Measurements from ENCODE around the gene MRPL3. TPM values are rescaled to one million over a fixed set of nuclear protein-coding genes. Genes with fewer than 3 reads are reported as not detected.
A peak's percentile ranks its signal among the peaks of the same experiment; 100 is the strongest.

MRPL3 gene
- total and polyA plus RNA-seq, 2 experiments from 2014 or later = 115 to 120 TPM

DNA sequence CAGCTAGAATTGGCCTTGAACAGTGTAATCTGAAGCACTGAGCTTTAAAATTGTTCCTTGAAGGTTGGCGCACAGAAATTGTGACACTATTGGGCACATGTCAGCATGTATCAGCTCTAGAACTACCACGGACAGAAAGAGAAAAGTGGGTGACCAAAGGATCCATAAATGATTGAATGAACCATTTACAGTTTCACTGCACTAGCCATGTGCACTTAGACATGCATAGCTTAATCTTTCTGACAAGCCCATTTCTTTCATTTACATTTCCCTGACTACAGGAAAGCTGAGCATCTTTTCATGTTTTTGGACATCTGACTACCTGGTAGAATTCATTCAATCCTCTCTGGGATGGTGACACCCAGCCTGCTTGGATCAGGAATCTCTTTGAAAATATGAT lies 85.0 kb downstream of the MRPL3 start:
- no peaks in the 10 kb centered on the region for H3K36me3 ChIP-seq (ENCODE audit: low read depth)
- TF ChIP-seq EZH2 (IDR thresholded peaks at IDR 0.05; ENCODE audit: insufficient read depth, poor library complexity, severe bottlenecking) (no peak), EZH2phosphoT487 (IDR thresholded peaks at IDR 0.05; ENCODE audit: insufficient read depth, low read depth) (no peak)

More for the DNA sequence above, 85.0 kb downstream of the MRPL3 start:
- no peak overlapping the region for H3K4me3 ChIP-seq
- H3K4me2 ChIP-seq (ENCODE audit: unreplicated experiment) = no peak overlapping the region
- no peaks in the 10 kb centered on the region for H4K20me1 ChIP-seq (ENCODE audit: insufficient read depth)
- no peaks in the 10 kb centered on the region for H3F3A ChIP-seq (ENCODE audit: insufficient read depth)
- H3K27ac ChIP-seq = no peak overlapping the region
- no peaks in the 10 kb centered on the region for H3K27me3 ChIP-seq (replicated peaks; ENCODE audit: insufficient read depth)
- no peaks in the 10 kb centered on the region for H3K79me2 ChIP-seq (ENCODE audit: insufficient read depth)
- H3K9me3 ChIP-seq (ENCODE audit: low read depth) = no peaks in the 10 kb centered on the region
- DNase-seq = no peak
- 62 to 66% methylated on average over 2 of the region's 2 CpGs for WGBS, 2 experiments (ENCODE audit: low coverage in 1 of 2, low lambda C conversion rate in 2 of 2, missing lambda C conversion rate in 2 of 2)
- in situ Hi-C loops (cut with MboI) = no loop called here
- no peaks in the 10 kb centered on the region for H3K9me2 ChIP-seq (ENCODE audit: insufficient read depth)
- no peaks in the 10 kb centered on the region for H3K4me1 ChIP-seq (ENCODE audit: insufficient read depth)
- H2AFZ ChIP-seq = no peak overlapping the region
- no peak overlapping the region for H3K9ac ChIP-seq

Small RNAs within 50 kb of the gene (small RNA-seq; reads per million reads assigned to genes)
- gene AC107027.2 (ENCODE audit: low read depth, low replicate concordance) (not detected), gene SNORA58 (ENCODE audit: low read depth, low replicate concordance) (1.8 reads per million, percentile 63 among the genes with 10 or more reads in this experiment)

Other genes with a start within 250 kb of the MRPL3 start
- gene NUDT16, start 121.2 kb downstream of the MRPL3 start, total RNA-seq (2014; rRNA removed; shearing (Covaris generic)) = 10.5 and 14.4 TPM in 2 replicates
- gene NUDT16, start 121.2 kb downstream of the MRPL3 start, polyA plus RNA-seq (2016; fragmentation: Nextera tagmentation; extraction: Ambion mirVana) = 11.7 TPM in 2 replicates